ENCODE measurements around the gene NAA40. TPM values are rescaled to one million over a fixed set of nuclear protein-coding genes. Genes with fewer than 3 reads are reported as not detected.

Gene NAA40
- total RNA-seq, 4 donors from 2014 or later = 3.0 to 10.2 (median 6.1) TPM

- no peak for DNase-seq (ENCODE audit: low spot score in 2 of 2)
- no peak overlapping the region for H3K4me3 ChIP-seq (ENCODE audit: low read depth, poor library complexity, severe bottlenecking)
- WGBS, 2 donors = 77 to 80% methylated on average over 7 to 9 of the region's 11 CpGs
- TF ChIP-seq POLR2A (IDR thresholded peaks at IDR 0.05) (no peak), CTCF (IDR thresholded peaks at IDR 0.05) (no peak)
- intact Hi-C loops (cut with DNase I; ENCODE audit: low total_unique reads) = no loop called here
Observed at GRCh38 chr11:63997801-63998337, 59.1 kb downstream of the NAA40 start.

GRCh38 chr11:63998558-63999348 lies 60.0 kb downstream of the NAA40 start:
- no peak for TF ChIP-seq POLR2A (IDR thresholded peaks at IDR 0.05)
- no peak for TF ChIP-seq CTCF (IDR thresholded peaks at IDR 0.05)
- H3K4me3 ChIP-seq (ENCODE audit: low read depth, poor library complexity, severe bottlenecking) = no peak overlapping the region
- no peak for DNase-seq (ENCODE audit: low spot score in 2 of 2)
- WGBS, 2 donors = 58 to 64% methylated on average over 24 to 31 of the region's 54 CpGs
- intact Hi-C loops (cut with DNase I; ENCODE audit: low total_unique reads) = no loop called here

- TF ChIP-seq POLR2A (IDR thresholded peaks at IDR 0.05) (no peak), CTCF (IDR thresholded peaks at IDR 0.05) (no peak)
- peak; percentile 70 to 95 for DNase-seq (ENCODE audit: low spot score in 2 of 2)
- H3K4me3 ChIP-seq (ENCODE audit: low read depth, poor library complexity, severe bottlenecking) = no peak overlapping the region
- intact Hi-C loops (cut with DNase I; ENCODE audit: low total_unique reads) = no loop called here
- 4 to 6% methylated on average over 30 to 43 of the region's 59 CpGs for WGBS, 2 donors
Observed at GRCh38 chr11:63999349-64000025, 60.7 kb downstream of the NAA40 start.

GRCh38 chr11:64000026-64000739 lies 61.4 kb downstream of the NAA40 start:
- H3K4me3 ChIP-seq (ENCODE audit: low read depth, poor library complexity, severe bottlenecking) = no peak overlapping the region
- DNase-seq (ENCODE audit: low spot score in 2 of 2) = peak in 1 of 2 donors; percentile 93
- 0% methylated on average over 14 to 46 of the region's 67 CpGs for WGBS, 2 donors
- intact Hi-C loops (cut with DNase I; ENCODE audit: low total_unique reads) = no loop called here
- TF ChIP-seq CTCF (IDR thresholded peaks at IDR 0.05) (no peak), POLR2A (IDR thresholded peaks at IDR 0.05) (no peak)

GRCh38 chr11:64000740-64001483 lies 62.1 kb downstream of the NAA40 start:
- DNase-seq (ENCODE audit: low spot score in 2 of 2) = no peak
- H3K4me3 ChIP-seq (ENCODE audit: low read depth, poor library complexity, severe bottlenecking) = no peak overlapping the region
- TF ChIP-seq CTCF (IDR thresholded peaks at IDR 0.05) (no peak), POLR2A (IDR thresholded peaks at IDR 0.05) (no peak)
- 13 to 18% methylated on average over 22 to 57 of the region's 60 CpGs for WGBS, 2 donors
- intact Hi-C loops (cut with DNase I; ENCODE audit: low total_unique reads) = no loop called here
